ENCODE results near the gene HMGCS2. TPM values are rescaled to one million over a fixed set of nuclear protein-coding genes. Genes with fewer than 3 reads are reported as not detected.
A peak's percentile ranks its signal among the peaks of the same experiment; 100 is the strongest.

HMGCS2 gene
- total RNA-seq, 2 donors from 2014 or later: 6.0 TPM; not detected in 1

- H3K4me1 ChIP-seq: peaks cover 82% of the 10 kb centered on the region
- DNase-seq: peak; percentile 47 to 83 (median 67)
- peak overlapping the region; percentile 44 to 77 (median 70) for H3K27ac ChIP-seq
- no peak overlapping the region for H3K4me3 ChIP-seq
- no peaks in the 10 kb centered on the region for H3K27me3 ChIP-seq
- TF ChIP-seq CTCF (IDR thresholded peaks at IDR 0.05) (peak in 1 of 7 experiments; percentile 8), POLR2A (IDR thresholded peaks at IDR 0.05) (peak in 1 of 3 donors; percentile 69)
- H3K36me3 ChIP-seq (replicated peaks in 1 of 2; ENCODE audit: insufficient read depth in 1 of 2, low read depth in 2 of 2): no peaks in the 10 kb centered on the region
- ATAC-seq: peak; percentile 56
- WGBS, 2 donors: 13 to 31% methylated on average over 3 of the region's 3 CpGs
- no peaks in the 10 kb centered on the region for H3K9me3 ChIP-seq
- intact Hi-C loops (cut with DNase I): no loop called here
Observed at GRCh38 chr1:119718972-119719371, 49.7 kb downstream of the HMGCS2 start.

- Histone ChIP-seq H3K27ac (peak overlapping the region; percentile 44 to 77 (median 70)), H3K9me3 (no peaks in the 10 kb centered on the region), H3K36me3 (replicated peaks in 1 of 2; ENCODE audit: insufficient read depth in 1 of 2, low read depth in 2 of 2) (no peaks in the 10 kb centered on the region), H3K4me1 (peaks cover 88% of the 10 kb centered on the region), H3K4me3 (no peak overlapping the region), H3K27me3 (no peaks in the 10 kb centered on the region)
- TF ChIP-seq CTCF (IDR thresholded peaks at IDR 0.05) (no peak), POLR2A (IDR thresholded peaks at IDR 0.05) (no peak)
- intact Hi-C loops (cut with DNase I): no loop called here
- no peak for DNase-seq
- no peak for ATAC-seq
Observed at GRCh38 chr1:119718409-119718808, 50.3 kb downstream of the HMGCS2 start.

- no peaks in the 10 kb centered on the region for H3K36me3 ChIP-seq (replicated peaks in 1 of 2; ENCODE audit: insufficient read depth in 1 of 2, low read depth in 2 of 2)
- ATAC-seq: peak; percentile 50
- peak; percentile 56 to 82 (median 66) for DNase-seq
- TF ChIP-seq POLR2A (IDR thresholded peaks at IDR 0.05) (peak in 2 of 3 donors; percentile 36 to 48), CTCF (IDR thresholded peaks at IDR 0.05) (peak in 5 of 7 experiments; percentile 7 to 38 (median 23))
- H3K4me3 ChIP-seq: no peak overlapping the region
- 6 to 12% methylated on average over 5 of the region's 5 CpGs for WGBS, 2 donors
- H3K27ac ChIP-seq: peak overlapping the region; percentile 52 to 90 (median 84)
- no peaks in the 10 kb centered on the region for H3K9me3 ChIP-seq
- peaks cover 70% of the 10 kb centered on the region for H3K4me1 ChIP-seq
- intact Hi-C loops (cut with DNase I): no loop called here
- H3K27me3 ChIP-seq: no peaks in the 10 kb centered on the region
Observed at GRCh38 chr1:119715542-119715941, 53.2 kb downstream of the HMGCS2 start.

GRCh38 chr1:119714583-119714982, 54.1 kb downstream of the HMGCS2 start:
- Histone ChIP-seq H3K27ac (peak overlapping the region; percentile 81 to 90 (median 85)), H3K27me3 (no peaks in the 10 kb centered on the region), H3K36me3 (replicated peaks in 1 of 2; ENCODE audit: insufficient read depth in 1 of 2, low read depth in 2 of 2) (no peaks in the 10 kb centered on the region), H3K4me1 (peaks cover 62% of the 10 kb centered on the region), H3K9me3 (no peaks in the 10 kb centered on the region), H3K4me3 (no peak overlapping the region)
- no peak for DNase-seq
- 24 to 36% methylated on average over 7 to 8 of the region's 8 CpGs for WGBS, 2 donors
- TF ChIP-seq CTCF (IDR thresholded peaks at IDR 0.05) (no peak), POLR2A (IDR thresholded peaks at IDR 0.05) (no peak)
- no peak for ATAC-seq
- intact Hi-C loops (cut with DNase I): no loop called here

GRCh38 chr1:119713749-119714456, 54.8 kb downstream of the HMGCS2 start:
- peak in 1 of 3 donors; percentile 39 for TF ChIP-seq POLR2A (IDR thresholded peaks at IDR 0.05)
- TF ChIP-seq CTCF (IDR thresholded peaks at IDR 0.05): no peak
- intact Hi-C loops (cut with DNase I): no loop called here
- peak in 1 of 4 donors; percentile 35 for DNase-seq
- Histone ChIP-seq H3K27ac (peak overlapping the region; percentile 81 to 90 (median 85)), H3K9me3 (no peaks in the 10 kb centered on the region), H3K4me3 (no peak overlapping the region), H3K4me1 (peaks cover 55% of the 10 kb centered on the region), H3K27me3 (no peaks in the 10 kb centered on the region), H3K36me3 (replicated peaks in 1 of 2; ENCODE audit: insufficient read depth in 1 of 2, low read depth in 2 of 2) (no peaks in the 10 kb centered on the region)
- no peak for ATAC-seq
- WGBS, 2 donors: 1 to 26% methylated on average over 5 to 6 of the region's 6 CpGs

Measured in body of pancreas (tissue), 4 donors.